Activated T-helper 1 cell treated with anti-CD3 and anti-CD28 coated beads, Interleukin-12 subunit alpha, Interleukin-12 subunit beta, Interleukin-2, Interleukin-4 antibody, amounts not matched to agents 30 ng/mL and 10 ng/mL and 1 ng/mL, durations not matched to agents 14 hours and 24 hours and 36 hours (primary cell): Measurements from ENCODE around the gene LYRM2. TPM values are rescaled to one million over a fixed set of nuclear protein-coding genes. Genes with fewer than 3 reads are reported as not detected.
"Not testable (repeated sequence)": the region's sequence is repeated elsewhere in the genome, so short reads cannot be mapped to it uniquely, and the experiment has no call there.

Source experiments
- DNase-seq: peaks from one replicate; pipeline ENCODE4 v3.0.0; 2021; ENCODE audit warnings: low spot score
- H3K27ac Mint-ChIP-seq: one replicate; pipeline ENCODE4 v1.8.0; 2021; ENCODE audit warnings: mild to moderate bottlenecking, mixed read lengths
- H3K27me3 Mint-ChIP-seq: one replicate; pipeline ENCODE4 v1.8.0; 2022; ENCODE audit warnings: mild to moderate bottlenecking, moderate library complexity, mixed read lengths; ENCODE audit not compliant: insufficient read depth
- H3K36me3 Mint-ChIP-seq: one replicate; pipeline ENCODE4 v1.8.0; 2021; ENCODE audit warnings: low read depth, mixed read lengths
- H3K4me1 Mint-ChIP-seq: one replicate; pipeline ENCODE4 v1.8.0; 2021; ENCODE audit warnings: low read depth, mixed read lengths
- H3K4me3 Mint-ChIP-seq: one replicate; pipeline ENCODE4 v1.8.0; 2021; ENCODE audit warnings: mild to moderate bottlenecking, moderate library complexity, mixed read lengths
- H3K9me3 Mint-ChIP-seq: one replicate; pipeline ENCODE4 v1.8.0; 2021; ENCODE audit warnings: mixed read lengths
- intact Hi-C: fragments of 100-400 bp; cut with micrococcal nuclease; formaldehyde crosslinking; loops from one replicate; pipeline ENCODE4 v1.15.1; 2024
- total RNA-seq: library from RNA; stranded (reverse); gene quantifications from 2 replicates; pipeline ENCODE4 v1.2.3, GENCODE V29; 2022

The LYRM2 gene
- total RNA-seq, 1 donor from 2014 or later, result 32.8 TPM

DNA sequence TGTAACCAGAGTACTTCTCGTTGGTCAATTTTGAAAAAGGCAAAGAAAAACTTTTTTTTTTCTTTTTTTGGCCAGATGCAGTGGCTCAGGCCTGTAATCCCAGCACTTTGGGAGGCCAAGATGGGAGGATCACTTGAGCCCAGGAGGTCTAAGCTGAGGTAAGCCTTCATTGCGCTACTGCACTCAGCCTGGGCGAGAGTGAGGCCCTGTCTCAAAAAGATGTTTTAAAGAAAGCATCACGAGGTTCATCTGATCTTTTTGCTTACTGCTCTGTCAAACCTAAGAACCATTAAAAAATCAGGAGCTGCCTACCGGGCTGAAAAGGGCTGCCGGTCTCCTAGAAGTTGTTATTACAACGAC is 607 bp downstream of the LYRM2 start:
- Mint-ChIP-seq H3K27me3 (no peaks in the 10 kb centered on the region), H3K4me1 (peaks cover 29% of the 10 kb centered on the region), H3K4me3 (peak overlapping the region; percentile 94), H3K9me3 (no peaks in the 10 kb centered on the region), H3K36me3 (peaks cover 47% of the 10 kb centered on the region), H3K27ac (peak overlapping the region; percentile 96)
- DNase-seq, result no peak
- intact Hi-C loops, result loop anchor here (1.0 to 5.0 kb wide), 12 partner anchors 42 to 949 kb away; partner anchors contain the start of genes ANKRD6, CASP8AP2, MAP3K7 and MDN1

DNA sequence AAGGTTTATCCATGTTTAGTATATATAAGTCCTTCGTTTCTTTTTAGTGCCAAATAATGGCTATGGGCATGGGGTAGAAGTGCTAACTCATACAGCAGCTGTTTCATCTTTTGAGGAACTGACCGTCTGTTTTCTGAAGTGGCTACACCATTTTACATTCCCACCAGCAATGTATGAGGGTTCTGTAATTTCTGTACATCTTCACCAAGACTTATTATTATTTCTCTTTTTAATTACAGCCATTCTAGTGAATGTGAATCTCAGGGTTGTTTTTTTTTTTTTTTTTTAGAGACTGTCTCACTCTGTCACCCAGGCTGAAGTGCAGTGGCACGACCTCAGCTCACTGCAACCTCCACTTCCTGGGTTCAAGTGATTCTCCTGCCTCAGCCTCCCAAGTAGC is 2.1 kb downstream of the LYRM2 start:
- DNase-seq, H3K27me3 Mint-ChIP-seq, H3K27ac Mint-ChIP-seq, H3K9me3 Mint-ChIP-seq: not testable (repeated sequence)
- Mint-ChIP-seq H3K36me3 (peaks cover 42% of the 10 kb centered on the region), H3K4me3 (peak overlapping the region; percentile 17), H3K4me1 (peaks cover 29% of the 10 kb centered on the region)
- intact Hi-C loops, result loop anchor here (5.0 kb wide), 2 partner anchors 284 to 836 kb away; partner anchors contain the start of gene UBE2J1

DNA sequence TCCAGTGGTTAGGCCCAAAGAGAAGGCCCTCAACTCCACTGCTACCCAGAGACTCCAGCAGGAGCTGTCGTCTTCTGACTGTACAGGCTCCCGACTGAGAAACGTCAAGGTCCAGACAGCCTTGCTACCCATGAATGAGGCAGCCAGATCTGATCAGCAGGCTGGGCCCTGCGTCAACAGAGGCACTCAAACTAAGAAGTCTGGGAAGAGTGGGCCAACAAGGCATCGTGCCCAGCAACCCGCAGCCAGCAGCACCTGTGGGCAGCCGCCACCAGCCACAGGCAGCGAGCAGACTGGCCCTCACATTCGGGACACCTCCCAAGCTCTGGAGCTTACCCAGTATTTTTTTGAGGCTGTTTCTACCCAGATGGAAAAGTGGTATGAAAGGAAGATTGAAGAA is 8.1 kb downstream of the LYRM2 start:
- DNase-seq, result no peak
- H3K4me1 Mint-ChIP-seq, result peaks cover 2% of the 10 kb centered on the region
- H3K27ac Mint-ChIP-seq, result no peak overlapping the region
- H3K4me3 Mint-ChIP-seq, result no peak overlapping the region
- intact Hi-C loops, result no loop called here
- H3K27me3 Mint-ChIP-seq, result no peaks in the 10 kb centered on the region
- no peaks in the 10 kb centered on the region for H3K9me3 Mint-ChIP-seq
- H3K36me3 Mint-ChIP-seq, result peaks cover 16% of the 10 kb centered on the region

DNA sequence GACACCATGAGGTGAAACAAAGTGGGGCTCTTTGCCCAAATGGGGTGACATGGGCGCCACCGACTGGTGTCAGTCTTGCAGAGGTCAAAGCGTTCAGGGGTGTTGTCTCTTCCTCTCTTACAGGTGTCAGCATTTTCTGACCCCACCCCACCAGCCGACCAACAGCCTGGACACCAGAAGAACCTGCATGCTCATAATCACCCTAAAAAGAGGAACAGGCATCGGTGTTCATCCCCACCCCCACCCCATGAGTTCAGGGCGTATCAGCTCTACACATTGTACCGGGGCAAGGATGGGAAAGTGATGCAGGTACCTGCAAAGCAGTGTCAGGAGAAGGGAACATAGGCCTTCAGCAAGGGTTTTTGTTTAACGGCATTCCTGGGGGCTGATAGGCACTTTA is 14.8 kb downstream of the LYRM2 start:
- Mint-ChIP-seq H3K4me3 (no peak overlapping the region), H3K27ac (no peak overlapping the region), H3K27me3 (no peaks in the 10 kb centered on the region), H3K9me3 (no peaks in the 10 kb centered on the region), H3K36me3 (peaks cover 4% of the 10 kb centered on the region), H3K4me1 (no peaks in the 10 kb centered on the region)
- intact Hi-C loops, result no loop called here
- no peak for DNase-seq

DNA sequence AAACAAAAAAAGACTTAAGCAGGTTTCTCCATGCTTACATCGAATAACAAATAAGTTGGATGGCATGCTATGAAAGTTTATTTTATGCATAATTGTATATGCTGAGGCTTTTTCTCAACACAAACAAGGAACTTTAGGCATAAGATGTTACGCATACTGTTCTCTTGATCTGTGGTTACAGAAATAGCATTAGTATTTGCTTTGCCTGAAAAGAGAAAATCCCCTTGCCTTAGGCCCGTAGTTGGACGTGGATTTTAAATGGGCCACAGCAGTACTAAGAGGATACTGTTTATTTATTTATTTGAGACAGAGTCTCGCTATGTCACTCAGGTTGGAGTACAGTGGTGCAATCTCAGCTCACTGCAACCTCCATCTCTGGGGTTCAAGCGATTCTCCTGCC is 19.0 kb downstream of the LYRM2 start:
- no peak overlapping the region for H3K4me3 Mint-ChIP-seq
- intact Hi-C loops, result no loop called here
- no peaks in the 10 kb centered on the region for H3K36me3 Mint-ChIP-seq
- no peak for DNase-seq
- no peaks in the 10 kb centered on the region for H3K27me3 Mint-ChIP-seq
- H3K4me1 Mint-ChIP-seq, result no peaks in the 10 kb centered on the region
- no peak overlapping the region for H3K27ac Mint-ChIP-seq
- H3K9me3 Mint-ChIP-seq, result no peaks in the 10 kb centered on the region

DNA sequence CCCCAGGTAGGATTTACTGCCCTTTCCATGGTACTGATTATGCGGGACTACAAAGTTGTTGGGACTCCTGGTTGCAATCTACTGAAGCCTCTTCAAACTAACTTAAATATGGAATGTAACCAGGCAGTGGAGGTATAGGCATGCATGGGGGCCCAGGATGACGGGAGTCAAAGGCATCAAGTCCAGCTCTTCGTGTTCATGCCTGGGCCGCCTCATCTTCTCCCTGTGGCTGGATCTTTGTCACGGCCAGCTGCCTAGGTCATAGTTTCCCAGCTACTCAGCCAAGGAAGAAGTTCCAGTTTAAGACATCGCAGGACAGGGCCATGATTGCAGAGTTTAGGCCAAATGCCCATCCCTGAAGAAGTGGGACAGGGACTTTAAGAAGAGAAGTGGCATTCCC is 20.5 kb downstream of the LYRM2 start:
- H3K27me3 Mint-ChIP-seq, result no peaks in the 10 kb centered on the region
- intact Hi-C loops, result no loop called here
- DNase-seq, result no peak
- no peaks in the 10 kb centered on the region for H3K4me1 Mint-ChIP-seq
- H3K36me3 Mint-ChIP-seq, result no peaks in the 10 kb centered on the region
- no peak overlapping the region for H3K27ac Mint-ChIP-seq
- H3K9me3 Mint-ChIP-seq, result no peaks in the 10 kb centered on the region
- no peak overlapping the region for H3K4me3 Mint-ChIP-seq

DNA sequence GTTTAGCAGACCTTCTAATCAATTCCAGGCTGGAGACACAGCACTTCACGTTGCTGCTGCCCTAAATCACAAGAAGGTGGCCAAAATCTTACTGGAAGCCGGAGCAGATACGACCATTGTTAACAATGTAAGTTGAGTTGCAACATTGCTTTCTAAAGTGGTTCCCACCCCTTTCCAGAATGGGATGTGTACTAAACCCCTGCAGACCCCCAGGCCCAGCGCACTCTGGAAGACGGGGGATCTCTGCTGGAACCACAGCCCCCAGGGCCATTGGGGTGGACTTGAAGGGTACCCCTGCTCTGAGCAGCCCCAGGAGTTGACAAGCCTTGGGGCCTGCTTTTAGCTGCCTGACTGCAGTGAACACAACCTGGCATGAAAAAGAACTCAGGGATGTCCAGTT is 22.0 kb downstream of the LYRM2 start:
- Mint-ChIP-seq H3K27ac (no peak overlapping the region), H3K9me3 (no peaks in the 10 kb centered on the region), H3K36me3 (no peaks in the 10 kb centered on the region), H3K4me1 (peaks cover 3% of the 10 kb centered on the region), H3K27me3 (no peaks in the 10 kb centered on the region), H3K4me3 (no peak overlapping the region)
- intact Hi-C loops, result no loop called here
- DNase-seq, result no peak

DNA sequence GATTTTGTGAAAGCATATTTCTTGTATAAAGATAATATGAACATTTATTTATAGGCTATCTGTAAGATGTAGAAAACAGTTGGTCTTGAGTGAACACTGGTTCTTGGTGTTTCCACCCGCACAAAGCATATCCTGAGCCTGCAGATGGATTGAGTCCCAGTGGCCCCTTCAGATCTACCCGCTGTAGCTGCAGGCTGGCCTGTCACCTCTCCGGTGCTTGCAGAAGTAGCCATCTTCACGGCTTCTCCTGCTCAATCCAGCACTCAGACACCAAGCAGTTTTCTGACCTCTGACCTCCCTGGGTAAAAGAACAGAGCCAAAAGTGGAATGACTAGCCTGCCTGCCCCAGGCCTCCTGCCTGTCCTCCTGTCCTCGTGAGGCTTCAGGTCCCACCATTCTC is 22.7 kb downstream of the LYRM2 start:
- no peak for DNase-seq
- intact Hi-C loops, result no loop called here

DNA sequence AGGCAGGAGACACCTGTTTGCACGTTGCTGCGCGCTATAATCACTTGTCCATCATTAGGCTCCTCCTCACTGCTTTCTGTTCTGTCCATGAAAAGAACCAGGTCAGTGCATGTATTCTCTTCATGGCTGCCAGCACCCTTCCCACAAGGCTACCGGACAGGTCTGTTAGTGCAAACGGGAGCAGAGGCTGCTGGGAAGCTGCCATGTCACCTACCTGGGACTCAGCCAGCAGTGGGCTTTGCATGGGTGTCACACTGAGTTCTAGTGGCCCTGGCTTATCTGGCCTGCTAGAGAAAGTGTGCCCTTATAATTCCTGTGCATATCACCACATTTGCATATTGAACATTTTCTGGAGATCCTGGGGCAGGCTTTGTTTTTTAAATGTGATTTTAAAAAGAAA is 24.8 kb downstream of the LYRM2 start:
- H3K27ac Mint-ChIP-seq, result no peak overlapping the region
- intact Hi-C loops, result no loop called here
- H3K27me3 Mint-ChIP-seq, result no peaks in the 10 kb centered on the region
- H3K9me3 Mint-ChIP-seq, result no peaks in the 10 kb centered on the region
- no peak overlapping the region for H3K4me3 Mint-ChIP-seq
- DNase-seq, result no peak
- H3K4me1 Mint-ChIP-seq, result peaks cover 15% of the 10 kb centered on the region
- no peaks in the 10 kb centered on the region for H3K36me3 Mint-ChIP-seq

More for the DNA sequence above, 22.7 kb downstream of the LYRM2 start:
- no peaks in the 10 kb centered on the region for H3K27me3 Mint-ChIP-seq
- H3K4me3 Mint-ChIP-seq, result no peak overlapping the region
- no peaks in the 10 kb centered on the region for H3K9me3 Mint-ChIP-seq
- no peak overlapping the region for H3K27ac Mint-ChIP-seq
- H3K4me1 Mint-ChIP-seq, result peaks cover 7% of the 10 kb centered on the region
- no peaks in the 10 kb centered on the region for H3K36me3 Mint-ChIP-seq

DNA sequence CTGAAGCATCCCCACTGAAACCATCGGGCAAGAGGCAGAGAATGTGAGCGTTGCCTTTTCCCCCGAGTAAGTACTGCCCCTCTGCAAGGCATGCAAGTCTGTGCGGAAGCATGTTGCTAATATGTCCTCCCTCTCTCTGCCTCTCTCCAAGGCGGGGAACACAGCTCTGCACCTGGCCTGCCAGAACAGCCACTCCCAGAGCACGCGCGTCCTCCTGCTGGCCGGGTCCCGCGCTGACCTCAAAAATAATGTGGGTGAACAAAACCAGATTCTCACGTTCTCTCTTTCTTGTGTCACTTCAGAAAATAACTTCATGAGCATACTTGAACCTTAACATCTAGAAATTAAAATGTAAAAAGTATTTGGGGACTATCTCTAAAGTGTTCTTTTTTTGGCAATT is 26.4 kb downstream of the LYRM2 start:
- Mint-ChIP-seq H3K4me3 (no peak overlapping the region), H3K9me3 (no peaks in the 10 kb centered on the region), H3K27me3 (peaks cover under 1% of the 10 kb centered on the region), H3K27ac (no peak overlapping the region), H3K4me1 (peaks cover 15% of the 10 kb centered on the region), H3K36me3 (no peaks in the 10 kb centered on the region)
- intact Hi-C loops, result no loop called here
- no peak for DNase-seq

DNA sequence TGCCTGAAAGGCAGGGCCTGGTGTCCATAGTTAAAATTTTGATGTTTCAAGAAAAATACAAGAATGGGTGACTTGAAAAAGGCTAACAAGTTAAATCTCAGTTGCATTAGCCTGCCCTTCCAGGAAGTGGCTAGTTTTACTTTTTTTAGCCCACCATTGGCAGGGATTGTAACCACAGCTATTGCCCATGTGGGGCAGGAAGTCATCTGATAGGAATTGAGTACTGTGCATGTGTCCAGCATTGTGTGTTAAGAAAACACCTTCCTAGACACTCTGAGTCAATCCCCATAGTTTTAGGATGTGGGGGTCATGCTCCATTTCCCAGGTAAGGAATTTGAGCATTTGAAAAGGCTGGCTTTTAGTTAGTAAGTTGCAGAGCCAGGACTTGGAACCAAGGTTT is 26.9 kb downstream of the LYRM2 start:
- no peak overlapping the region for H3K27ac Mint-ChIP-seq
- H3K4me1 Mint-ChIP-seq, result peaks cover 15% of the 10 kb centered on the region
- no peak for DNase-seq
- H3K9me3 Mint-ChIP-seq, result no peaks in the 10 kb centered on the region
- intact Hi-C loops, result no loop called here
- peaks cover 2% of the 10 kb centered on the region for H3K27me3 Mint-ChIP-seq
- H3K4me3 Mint-ChIP-seq, result no peak overlapping the region
- no peaks in the 10 kb centered on the region for H3K36me3 Mint-ChIP-seq

DNA sequence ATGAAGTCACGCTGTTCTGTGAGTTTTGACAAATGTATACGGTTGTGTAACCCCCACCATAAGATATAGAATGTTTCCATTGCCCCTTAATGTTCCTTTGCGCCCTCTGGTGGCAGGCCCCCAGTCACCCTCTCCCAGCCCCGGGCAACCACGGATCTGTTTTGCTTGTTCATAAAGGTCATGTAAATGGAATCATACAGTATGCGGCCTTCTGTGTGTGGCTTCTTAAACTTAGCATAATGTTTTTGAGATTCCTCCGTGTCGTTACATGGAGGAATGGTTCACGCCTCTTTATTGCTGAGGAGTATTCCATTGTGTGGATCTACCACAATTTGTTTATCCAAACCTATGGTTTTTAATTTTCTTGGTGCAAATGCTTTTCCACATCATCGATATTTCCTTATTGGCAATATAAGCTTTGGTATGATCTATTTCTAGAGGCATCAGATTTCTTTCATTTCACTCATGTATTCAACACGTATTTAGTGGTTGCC is 28.4 kb downstream of the LYRM2 start:
- no peak overlapping the region for H3K27ac Mint-ChIP-seq
- intact Hi-C loops, result loop anchor here (1.0 kb wide), 3 partner anchors 177 to 628 kb away; partner anchors contain the start of gene ANKRD6
- no peak overlapping the region for H3K4me3 Mint-ChIP-seq
- H3K27me3 Mint-ChIP-seq, result peaks cover 2% of the 10 kb centered on the region
- peaks cover 15% of the 10 kb centered on the region for H3K4me1 Mint-ChIP-seq
- peak; percentile 65 for DNase-seq
- no peaks in the 10 kb centered on the region for H3K9me3 Mint-ChIP-seq
- H3K36me3 Mint-ChIP-seq, result no peaks in the 10 kb centered on the region

DNA sequence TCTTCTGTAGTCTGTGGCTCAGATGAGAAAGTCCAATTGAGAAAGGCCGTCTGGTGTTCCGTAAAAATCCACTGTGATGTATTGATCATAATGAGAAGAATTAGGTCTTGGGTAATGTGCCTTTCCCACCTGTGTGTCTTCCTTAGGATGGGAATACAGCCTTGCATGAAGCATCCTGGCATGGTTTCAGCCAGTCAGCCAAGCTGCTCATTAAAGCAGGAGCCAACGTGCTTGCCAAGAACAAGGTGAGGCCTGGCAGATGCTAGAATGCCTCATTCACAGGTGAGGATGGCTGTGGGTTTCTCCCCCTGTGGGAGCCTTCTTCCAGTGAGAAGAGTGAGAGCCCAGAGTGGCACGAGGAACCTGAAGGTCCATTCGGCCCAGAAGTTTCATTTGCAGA is 32.7 kb downstream of the LYRM2 start:
- Mint-ChIP-seq H3K27me3 (peaks cover 2% of the 10 kb centered on the region), H3K36me3 (no peaks in the 10 kb centered on the region), H3K27ac (no peak overlapping the region), H3K4me3 (no peak overlapping the region), H3K4me1 (peaks cover 8% of the 10 kb centered on the region), H3K9me3 (no peaks in the 10 kb centered on the region)
- intact Hi-C loops, result no loop called here
- DNase-seq, result no peak

DNA sequence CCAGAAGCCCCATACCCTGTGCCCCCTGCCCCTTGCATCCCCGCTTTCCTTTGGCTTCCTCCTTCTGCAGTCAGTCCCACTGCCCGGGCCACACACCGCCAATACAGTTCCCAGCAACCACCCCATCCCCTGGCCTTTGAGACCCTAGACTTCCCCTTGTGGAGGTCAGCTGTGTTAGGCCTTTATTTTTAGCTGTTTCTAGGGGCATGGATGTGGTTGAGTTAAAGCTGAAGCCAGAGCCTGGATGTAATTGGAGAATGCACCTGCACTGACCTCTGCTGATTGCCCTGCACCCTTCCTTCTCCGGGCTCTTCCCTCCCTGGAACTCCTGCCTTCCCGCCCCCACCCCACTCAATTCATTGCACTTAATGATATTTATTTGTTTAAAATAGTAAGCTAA is 33.9 kb downstream of the LYRM2 start:
- Mint-ChIP-seq H3K36me3 (no peaks in the 10 kb centered on the region), H3K27me3 (peaks cover 2% of the 10 kb centered on the region), H3K9me3 (no peaks in the 10 kb centered on the region), H3K4me1 (no peaks in the 10 kb centered on the region), H3K27ac (no peak overlapping the region), H3K4me3 (no peak overlapping the region)
- intact Hi-C loops, result no loop called here
- DNase-seq, result no peak
